Hepatocyte (in vitro differentiated cells): ENCODE results near the gene ABI3BP.

Experiments
- CTCF ChIP-seq: fragments of 200-600 bp; sonication (generic); IDR thresholded peaks from 2 replicates; pipeline ENCODE4 v1.5.1; 2016; ENCODE audit warnings: antibody characterized with exemption, mild to moderate bottlenecking; ENCODE audit not compliant: poor library complexity
- EZH2 ChIP-seq: fragments of 200-600 bp; sonication (generic); IDR thresholded peaks from 2 replicates; pipeline ENCODE4 v1.6.1; 2016; ENCODE audit warnings: antibody characterized with exemption, mild to moderate bottlenecking, borderline replicate concordance
- EZH2phosphoT487 ChIP-seq: fragments of 200-600 bp; sonication (generic); IDR thresholded peaks from one replicate; pipeline ENCODE4 v1.6.1; 2018; ENCODE audit warnings: antibody characterized with exemption, mild to moderate bottlenecking, low read depth, moderate library complexity; ENCODE audit not compliant: unreplicated experiment, severe bottlenecking

- no peak for TF ChIP-seq CTCF
- TF ChIP-seq EZH2, result no peak
- TF ChIP-seq EZH2phosphoT487, result no peak
Measured at GRCh38 chr3:100973594-100973993, 19.6 kb downstream of the ABI3BP start.
